ENCODE data around the gene PNMA5. TPM values are rescaled to one million over a fixed set of nuclear protein-coding genes. Genes with fewer than 3 reads are reported as not detected.

The PNMA5 gene
- total RNA-seq, 6 donors from 2014 or later: not detected

- H3K27ac ChIP-seq: no peak overlapping the region
- 87 to 95% methylated on average over 2 to 6 of the region's 6 CpGs for WGBS, 2 donors
- H3K27me3 ChIP-seq: no peaks in the 10 kb centered on the region
- H3K4me3 ChIP-seq: no peak overlapping the region
- H3K36me3 ChIP-seq: no peaks in the 10 kb centered on the region
- ATAC-seq (ENCODE audit: low FRiP score in 2 of 2) (no peak), DNase-seq (no peak)
- peaks cover 0 to 5% (median 4%) of the 10 kb centered on the region in 4 donors for H3K4me1 ChIP-seq
- no peak for TF ChIP-seq POLR2AphosphoS5 (IDR thresholded peaks at IDR 0.05)
- TF ChIP-seq CTCF (IDR thresholded peaks at IDR 0.05): no peak
- TF ChIP-seq POLR2A (IDR thresholded peaks at IDR 0.05): no peak
- TF ChIP-seq EP300 (IDR thresholded peaks at IDR 0.05): no peak
- no peaks in the 10 kb centered on the region for H3K9me3 ChIP-seq
These were observed 47.2 kb downstream of the PNMA5 start for GRCh38 chrX:152946681-152947080.

- Histone ChIP-seq H3K4me3 (no peak overlapping the region), H3K9me3 (no peaks in the 10 kb centered on the region), H3K27me3 (no peaks in the 10 kb centered on the region), H3K27ac (no peak overlapping the region), H3K4me1 (peaks cover 0 to 13% (median 6%) of the 10 kb centered on the region in 4 donors), H3K36me3 (no peaks in the 10 kb centered on the region)
- TF ChIP-seq POLR2AphosphoS5 (IDR thresholded peaks at IDR 0.05) (no peak), CTCF (IDR thresholded peaks at IDR 0.05) (no peak), POLR2A (IDR thresholded peaks at IDR 0.05) (no peak), EP300 (IDR thresholded peaks at IDR 0.05) (no peak)
- no peak for ATAC-seq (ENCODE audit: low FRiP score in 2 of 2)
- WGBS, 2 donors: 80 to 82% methylated on average over 1 to 11 of the region's 11 CpGs
- no peak for DNase-seq
These were observed 48.6 kb downstream of the PNMA5 start for GRCh38 chrX:152945021-152945979.

- ATAC-seq (ENCODE audit: low FRiP score in 2 of 2): no peak
- no peak for DNase-seq
- H3K27me3 ChIP-seq: no peaks in the 10 kb centered on the region
- no peak overlapping the region for H3K27ac ChIP-seq
- H3K9me3 ChIP-seq: no peaks in the 10 kb centered on the region
- no peaks in the 10 kb centered on the region for H3K36me3 ChIP-seq
- peaks cover 0 to 13% (median 6%) of the 10 kb centered on the region in 4 donors for H3K4me1 ChIP-seq
- WGBS, 2 donors: 86% methylated on average over 1 of the region's 1 CpG; no CpG with 5 or more reads in 1 of the 2 donors
- no peak overlapping the region for H3K4me3 ChIP-seq
- no peak for TF ChIP-seq POLR2AphosphoS5 (IDR thresholded peaks at IDR 0.05)
- no peak for TF ChIP-seq EP300 (IDR thresholded peaks at IDR 0.05)
- TF ChIP-seq POLR2A (IDR thresholded peaks at IDR 0.05): no peak
- no peak for TF ChIP-seq CTCF (IDR thresholded peaks at IDR 0.05)
These were observed 50.1 kb downstream of the PNMA5 start for GRCh38 chrX:152943826-152944225.

GRCh38 chrX:152942077-152942442 is 51.9 kb downstream of the PNMA5 start:
- WGBS, 2 donors: 49 to 87% methylated on average over 3 to 11 of the region's 11 CpGs
- no peaks in the 10 kb centered on the region for H3K36me3 ChIP-seq
- H3K9me3 ChIP-seq: no peaks in the 10 kb centered on the region
- H3K27ac ChIP-seq: peak overlapping the region; percentile 66 to 88 (median 82)
- peaks cover 0 to 13% (median 6%) of the 10 kb centered on the region in 4 donors for H3K4me1 ChIP-seq
- no peak for DNase-seq
- H3K4me3 ChIP-seq: peak overlapping the region; percentile 35 to 59 (median 52)
- no peak for ATAC-seq (ENCODE audit: low FRiP score in 2 of 2)
- no peaks in the 10 kb centered on the region for H3K27me3 ChIP-seq
- TF ChIP-seq EP300 (IDR thresholded peaks at IDR 0.05): no peak
- TF ChIP-seq POLR2AphosphoS5 (IDR thresholded peaks at IDR 0.05): no peak
- TF ChIP-seq POLR2A (IDR thresholded peaks at IDR 0.05): no peak
- no peak for TF ChIP-seq CTCF (IDR thresholded peaks at IDR 0.05)
